OCI-M1 (cell line): ENCODE data around the gene MZB1.
A peak's percentile ranks its signal among the peaks of the same experiment; 100 is the strongest.

ENCODE experiments used
- DNase-seq: peaks from one replicate; lab custom pipeline; 2025; lab: John Stamatoyannopoulos, UW

Gene MZB1, protein sequence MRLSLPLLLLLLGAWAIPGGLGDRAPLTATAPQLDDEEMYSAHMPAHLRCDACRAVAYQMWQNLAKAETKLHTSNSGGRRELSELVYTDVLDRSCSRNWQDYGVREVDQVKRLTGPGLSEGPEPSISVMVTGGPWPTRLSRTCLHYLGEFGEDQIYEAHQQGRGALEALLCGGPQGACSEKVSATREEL

DNA sequence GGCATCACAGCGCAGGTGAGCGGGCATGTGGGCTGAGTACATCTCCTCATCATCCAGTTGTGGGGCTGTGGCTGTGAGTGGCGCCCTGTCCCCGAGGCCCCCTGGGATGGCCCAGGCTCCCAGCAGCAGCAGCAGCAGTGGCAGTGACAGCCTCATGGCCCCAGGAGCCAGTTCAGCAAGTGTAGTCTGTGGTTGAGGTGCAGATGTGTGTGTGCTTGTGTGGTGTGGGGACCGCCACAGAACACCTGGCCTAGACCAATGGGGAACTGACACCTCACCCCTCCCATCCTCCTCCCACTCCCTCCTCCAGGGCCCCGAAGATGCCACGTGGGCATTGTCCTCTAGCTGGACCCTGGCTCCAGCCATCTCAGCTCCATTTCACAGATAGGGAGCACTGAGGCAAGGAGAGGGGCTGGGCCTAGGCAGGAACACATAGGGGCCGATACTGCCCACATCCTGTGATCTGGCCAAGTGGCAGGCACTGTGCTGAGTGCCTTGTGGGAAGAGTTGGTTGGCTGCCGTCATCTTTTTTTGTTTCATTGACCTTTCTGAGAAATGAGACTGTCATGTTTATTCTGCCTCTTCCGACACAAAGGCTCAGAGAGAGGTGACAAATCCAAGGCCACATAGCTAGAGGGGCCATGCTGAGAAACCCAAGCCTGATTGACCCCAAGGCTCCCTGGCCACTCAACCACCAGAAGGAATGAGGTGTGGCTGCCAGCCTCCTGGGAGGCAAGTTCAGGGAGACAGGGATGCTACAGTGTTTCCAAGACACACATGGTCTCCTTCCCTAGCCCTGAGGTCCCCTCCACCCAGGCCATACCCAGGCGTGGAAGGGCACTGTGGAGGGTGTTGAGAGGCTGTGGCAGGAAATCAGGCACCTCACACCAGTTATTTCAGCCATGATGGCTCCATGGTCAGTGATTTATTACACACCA lies at the start of gene MZB1:
Gene MZB1 (minus strand): TSS at position 213 of the 938 bp plus-strand sequence. CDS start 57 bp downstream, at position 156.
- DNase-seq = no peak

- DNase-seq = peak; percentile 92
Observed at GRCh38 chr5:139439013-139439903, 49.5 kb upstream of the MZB1 start, which contains the start of gene DNAJC18. DNAJC18 (minus strand) TSS chr5:139439525; CDS start chr5:139439445, 80 bp downstream.

DNA sequence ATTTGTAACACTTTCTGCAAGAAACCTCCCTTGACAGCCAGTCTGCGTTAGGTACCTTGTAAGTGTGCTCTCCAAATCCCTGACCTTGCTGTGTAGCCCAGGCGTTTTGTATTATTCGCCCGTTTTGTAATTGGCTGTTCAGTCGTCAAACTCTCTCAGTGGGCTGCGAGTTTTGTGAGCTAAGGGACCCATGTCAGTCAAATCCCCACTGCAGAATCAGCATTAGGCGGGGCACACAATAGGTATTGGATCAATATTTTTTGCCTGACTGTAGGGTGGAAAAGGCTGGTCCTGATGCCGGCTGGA lies 48.9 kb upstream of the MZB1 start:
- no peak for DNase-seq

DNA sequence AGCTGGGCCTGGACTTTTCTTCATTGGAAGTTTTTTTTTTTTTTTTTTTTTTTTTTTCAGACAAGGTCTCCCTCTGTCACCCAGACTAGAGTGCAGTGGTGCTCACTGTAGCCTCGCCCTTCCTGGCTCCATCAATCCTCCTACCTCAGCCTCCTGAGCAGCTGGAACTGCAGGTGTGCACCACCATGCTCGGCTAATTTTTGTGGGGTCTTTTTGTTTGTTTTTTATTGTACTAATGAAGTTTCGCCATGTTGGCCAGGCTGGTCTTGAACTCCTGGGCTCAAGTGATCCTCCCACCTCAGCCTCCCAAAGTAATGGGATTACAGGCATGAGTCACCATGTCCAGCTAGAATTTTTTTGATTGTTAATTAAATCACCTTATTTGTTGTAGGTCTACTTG lies 46.0 kb upstream of the MZB1 start:
- no peak for DNase-seq

- no peak for DNase-seq
Observed at GRCh38 chr5:139431706-139432105, 42.0 kb upstream of the MZB1 start.

GRCh38 chr5:139430015-139430414 lies 40.3 kb upstream of the MZB1 start:
- DNase-seq = no peak

DNA sequence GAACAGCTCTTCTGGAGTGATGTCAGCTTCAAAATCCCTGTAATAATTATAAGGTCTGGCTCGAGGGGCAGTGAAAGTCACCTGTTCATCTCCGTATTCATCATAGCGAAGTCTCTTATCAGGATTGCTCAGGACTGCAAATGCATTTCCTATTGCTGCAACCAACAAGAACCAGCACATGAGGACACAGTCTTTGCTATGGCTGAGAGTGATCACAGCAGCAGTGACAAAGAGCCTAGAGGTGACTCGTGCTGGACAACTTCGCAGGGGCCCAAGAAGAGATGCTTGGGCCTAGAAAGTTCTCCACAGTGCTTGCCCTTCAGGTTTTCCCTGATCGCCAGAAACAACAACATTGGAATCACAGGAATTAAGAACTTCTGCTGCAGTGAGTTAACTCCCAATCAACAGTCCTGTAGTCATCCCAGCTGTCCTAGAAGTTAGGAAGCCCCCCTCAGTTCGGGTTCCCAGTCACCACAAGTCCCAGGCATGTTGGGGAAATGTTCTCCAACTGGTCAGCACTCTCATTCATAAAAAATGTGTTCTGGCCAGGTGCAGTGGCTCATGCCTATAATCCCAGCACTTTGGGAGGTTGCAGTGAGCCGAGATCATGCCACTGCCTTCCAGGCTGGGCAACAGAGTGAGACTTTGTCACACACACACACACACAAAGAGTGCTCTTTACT lies 36.6 kb upstream of the MZB1 start:
- DNase-seq = no peak

DNA sequence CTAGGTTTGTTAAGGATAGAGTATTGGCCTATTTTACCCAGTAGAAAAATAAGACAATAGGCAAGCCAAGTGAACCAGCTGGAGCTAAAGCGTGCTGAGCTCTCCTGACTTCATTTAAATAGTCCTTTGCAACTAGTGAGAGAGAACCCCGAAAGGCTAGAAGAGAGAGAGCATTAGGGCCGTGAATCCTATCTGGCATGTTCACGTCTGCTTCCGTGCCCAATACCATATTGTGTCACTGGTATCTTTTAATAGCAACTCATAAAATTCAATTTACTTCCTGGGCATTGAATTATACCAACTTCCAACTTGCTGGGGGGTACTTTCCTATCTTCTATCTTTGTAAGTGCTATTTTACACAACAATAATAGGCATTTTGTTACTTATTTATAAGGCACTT lies 35.8 kb upstream of the MZB1 start:
- DNase-seq = no peak

DNA sequence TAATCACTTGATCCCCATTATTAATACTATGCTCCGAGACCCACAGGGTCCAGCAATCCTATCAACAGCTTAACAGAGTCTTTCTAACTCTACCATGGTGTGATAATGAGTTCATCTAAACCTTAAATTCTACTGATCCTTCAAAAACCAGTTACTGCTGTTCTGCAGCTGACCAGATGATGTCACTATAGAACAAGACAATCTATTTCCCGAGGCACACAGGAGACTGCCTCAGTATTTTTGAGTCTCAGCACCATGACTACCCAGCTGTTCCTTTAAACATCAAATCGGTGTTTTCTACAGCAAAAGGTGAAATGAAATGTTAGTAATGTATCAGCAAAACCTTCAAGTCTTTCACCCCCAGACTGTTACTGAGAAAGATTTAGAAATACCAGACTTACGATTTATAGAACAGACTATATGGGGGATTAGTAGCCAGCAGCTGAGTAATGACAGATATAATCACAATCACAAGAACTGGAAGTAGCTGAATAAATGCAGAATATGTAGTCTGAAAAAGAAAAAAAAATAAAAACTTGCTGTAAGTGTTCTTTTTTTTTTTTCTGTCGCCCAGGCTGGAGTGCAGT lies 32.7 kb upstream of the MZB1 start:
- peak; percentile 88 for DNase-seq

DNA sequence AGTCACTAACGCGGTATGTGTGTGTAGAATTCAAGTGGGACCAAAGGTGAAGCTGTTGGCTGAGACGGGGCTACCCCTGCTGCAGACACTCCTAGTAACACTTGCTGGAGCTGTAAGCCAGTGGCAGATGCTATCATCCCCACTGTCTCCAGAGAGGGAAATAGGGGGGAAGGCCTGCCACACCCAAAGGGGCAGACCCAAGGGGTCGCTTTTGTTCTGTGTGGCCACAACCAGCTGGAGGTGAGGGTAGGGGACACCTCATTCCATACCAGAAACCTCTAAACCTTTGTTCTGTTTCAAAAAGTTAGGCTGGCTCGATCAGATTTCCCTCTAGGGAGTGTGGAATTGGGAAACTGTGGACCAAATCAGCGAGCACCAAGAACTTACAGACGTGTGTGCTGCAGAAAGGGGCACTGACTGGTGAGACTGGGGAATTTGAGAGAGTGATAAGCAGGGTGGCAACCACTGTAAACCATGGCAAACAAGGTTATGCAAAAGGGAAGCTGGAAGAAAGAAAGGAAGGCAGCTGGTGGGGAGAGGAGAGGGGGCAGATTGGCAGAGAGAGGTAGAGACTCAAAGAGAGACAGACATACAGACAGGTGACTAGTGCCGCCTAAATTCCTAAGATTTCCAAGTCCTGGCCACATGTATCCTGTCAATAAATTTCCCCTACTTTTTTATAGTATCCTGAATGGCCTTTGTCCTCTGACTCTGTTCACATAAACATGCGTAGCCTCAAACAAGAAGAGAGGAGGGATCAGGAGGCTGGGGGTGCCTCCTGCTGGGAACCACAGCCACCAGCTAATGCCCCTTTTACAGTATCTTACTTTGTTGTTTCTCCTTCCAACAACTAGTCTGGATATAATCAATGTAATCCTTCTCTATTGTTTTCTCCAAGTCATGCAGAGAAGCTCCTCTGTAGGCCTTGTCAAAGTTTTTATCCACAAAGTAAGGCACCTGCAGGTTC lies 29.8 kb upstream of the MZB1 start:
- no peak for DNase-seq

GRCh38 chr5:139418793-139419192 lies 29.1 kb upstream of the MZB1 start:
- DNase-seq = no peak

DNA sequence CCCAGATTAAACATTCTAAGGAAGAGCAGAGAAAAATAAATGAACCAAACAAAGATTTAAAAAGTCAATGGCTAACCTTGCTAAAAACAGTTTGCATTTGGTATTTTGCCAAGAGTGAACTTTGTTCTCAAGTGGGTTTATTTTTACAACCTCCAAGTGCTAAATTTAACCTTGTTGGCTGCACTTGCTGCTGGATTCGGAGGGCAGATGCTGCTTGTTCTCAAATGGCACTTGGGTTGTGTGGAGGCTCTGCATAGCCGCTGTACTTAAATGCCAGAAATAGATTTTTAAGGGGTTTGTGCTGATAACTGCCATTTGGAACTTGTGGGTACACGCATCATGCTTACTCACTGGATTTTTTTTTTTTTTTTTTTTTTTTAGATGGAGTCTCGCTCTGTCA lies 27.5 kb upstream of the MZB1 start:
- no peak for DNase-seq

DNA sequence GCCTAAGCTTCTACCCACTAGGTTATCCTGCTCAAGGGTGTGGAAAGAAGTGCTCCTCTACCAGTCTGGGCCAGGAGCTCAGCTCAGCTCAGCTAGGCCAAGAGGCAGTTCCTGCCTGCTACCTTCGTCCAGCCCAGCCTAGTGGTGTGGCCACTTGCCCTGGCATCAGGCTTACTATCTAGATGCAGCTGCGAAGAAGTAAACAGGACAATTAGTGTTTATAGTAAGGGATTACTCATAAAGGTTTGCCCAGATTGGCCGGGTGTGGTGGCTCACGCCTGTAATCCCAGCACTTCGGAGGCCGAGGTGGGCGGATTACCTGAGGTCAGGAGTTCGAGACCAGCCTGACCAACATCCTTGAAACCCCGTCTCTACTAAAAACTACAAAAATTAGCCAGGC lies 26.9 kb upstream of the MZB1 start:
- DNase-seq = no peak

DNA sequence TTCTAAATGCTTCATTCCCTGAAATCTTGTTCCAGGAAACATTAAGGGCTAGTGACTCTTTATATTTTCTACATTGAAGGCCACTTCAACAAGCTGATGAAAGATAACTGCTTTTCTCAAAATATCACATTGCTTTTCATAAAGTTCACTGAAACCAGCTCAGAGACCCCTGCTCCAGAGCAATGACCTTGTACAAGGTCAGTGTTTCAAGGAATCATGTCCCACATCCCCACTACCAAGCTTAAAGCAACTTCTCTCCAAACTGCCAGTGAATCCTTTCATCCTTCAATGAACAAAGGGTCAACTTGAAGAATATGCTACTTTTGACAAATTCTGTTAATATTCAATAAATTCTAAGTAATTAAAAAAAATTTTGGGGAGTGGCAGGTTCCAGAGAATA lies 26.2 kb upstream of the MZB1 start:
- DNase-seq = peak; percentile 78

- DNase-seq = no peak
Observed at GRCh38 chr5:139415221-139415861, 25.6 kb upstream of the MZB1 start.

DNA sequence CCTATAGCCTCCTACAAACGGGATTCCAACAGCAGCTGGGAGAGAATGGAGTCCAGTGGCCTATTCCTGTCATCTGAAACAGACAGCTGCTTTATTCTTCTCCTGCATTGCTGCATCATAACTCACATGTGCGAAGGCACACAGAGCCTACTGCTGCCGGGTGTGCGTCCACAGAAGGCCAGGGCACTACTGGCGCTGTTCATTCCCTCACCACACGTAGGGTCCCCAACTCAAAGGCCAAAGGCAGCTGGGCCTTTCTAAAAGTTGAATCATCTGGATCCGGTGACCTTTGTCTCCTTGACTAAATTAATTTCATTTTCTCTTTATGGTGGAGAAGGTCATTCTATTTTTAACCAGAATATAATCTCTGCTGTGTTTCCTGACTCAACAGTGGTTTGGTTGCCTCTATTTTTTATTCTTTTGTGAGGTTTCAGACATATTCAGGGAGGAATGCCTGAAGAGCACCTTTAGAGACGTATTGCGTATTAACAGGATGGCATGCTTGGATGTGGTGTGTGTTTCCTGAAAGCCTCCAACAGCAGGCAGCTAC lies 24.9 kb upstream of the MZB1 start:
- no peak for DNase-seq

DNA sequence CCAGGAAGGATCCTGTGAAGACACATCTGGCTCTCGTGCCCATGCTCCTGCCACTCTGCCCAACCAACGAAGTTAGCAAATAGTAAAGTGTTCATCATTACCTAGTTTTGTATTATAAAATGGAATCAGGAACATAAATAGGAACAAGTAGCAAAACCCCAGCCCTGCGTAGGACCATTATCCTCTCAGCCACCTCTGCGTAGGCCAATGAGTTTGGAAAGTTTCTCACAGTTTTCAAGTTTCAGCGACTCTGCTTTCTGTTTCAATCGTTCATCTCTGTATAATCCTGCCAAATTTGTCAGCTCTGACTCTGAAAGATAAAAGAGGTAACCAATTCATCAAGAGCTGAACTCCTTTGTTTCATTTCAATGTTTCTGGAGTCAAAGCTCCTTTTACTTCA lies 24.2 kb upstream of the MZB1 start:
- DNase-seq = no peak

GRCh38 chr5:139413153-139413552 lies 23.4 kb upstream of the MZB1 start:
- no peak for DNase-seq

- no peak for DNase-seq
Observed at GRCh38 chr5:139410993-139411828, 21.5 kb upstream of the MZB1 start.
